Neural crest cell (in vitro differentiated cells): ENCODE measurements around the gene ZNF443. TPM values are rescaled to one million over a fixed set of nuclear protein-coding genes. Genes with fewer than 3 reads are reported as not detected.
"Not testable (repeated sequence)": the region's sequence is repeated elsewhere in the genome, so short reads cannot be mapped to it uniquely, and the experiment has no call there.

Experiments used
- DNase-seq: peaks from one replicate; pipeline ENCODE4 v3.0.0; 2021; ENCODE audit warnings: low read depth, mixed read lengths, low spot score
- H3K27ac Mint-ChIP-seq: one replicate; pipeline ENCODE4 v1.8.0; 2021; ENCODE audit warnings: mild to moderate bottlenecking, mixed read lengths; ENCODE audit not compliant: unreplicated experiment
- H3K27me3 Mint-ChIP-seq: 2 replicates; pipeline ENCODE4 v1.8.0; 2021; ENCODE audit warnings: low read depth, mild to moderate bottlenecking, mixed read lengths
- H3K36me3 Mint-ChIP-seq: 2 replicates; pipeline ENCODE4 v1.8.0; 2021; ENCODE audit warnings: low read depth, mild to moderate bottlenecking, mixed read lengths
- H3K4me1 Mint-ChIP-seq: 2 replicates; pipeline ENCODE4 v1.8.0; 2021; ENCODE audit warnings: mixed read lengths
- H3K4me3 Mint-ChIP-seq: one replicate; pipeline ENCODE4 v1.8.0; 2021; ENCODE audit warnings: mild to moderate bottlenecking, mixed read lengths
- H3K9me3 Mint-ChIP-seq: 2 replicates; pipeline ENCODE4 v1.8.0; 2021; ENCODE audit warnings: mixed read lengths
- CTCF ChIP-seq: fragments of 200-600 bp; sonication (generic); conservative IDR thresholded peaks from 2 replicates; pipeline ENCODE4 v1.5.0; 2021; ENCODE audit warnings: antibody characterized with exemption, mild to moderate bottlenecking
- total RNA-seq: library from RNA; stranded (reverse); gene quantifications from 2 replicates; pipeline ENCODE4 v1.2.1, GENCODE V29; 2021

Gene ZNF443
- total RNA-seq, 1 donor from 2014 or later, result 9.9 TPM

DNA sequence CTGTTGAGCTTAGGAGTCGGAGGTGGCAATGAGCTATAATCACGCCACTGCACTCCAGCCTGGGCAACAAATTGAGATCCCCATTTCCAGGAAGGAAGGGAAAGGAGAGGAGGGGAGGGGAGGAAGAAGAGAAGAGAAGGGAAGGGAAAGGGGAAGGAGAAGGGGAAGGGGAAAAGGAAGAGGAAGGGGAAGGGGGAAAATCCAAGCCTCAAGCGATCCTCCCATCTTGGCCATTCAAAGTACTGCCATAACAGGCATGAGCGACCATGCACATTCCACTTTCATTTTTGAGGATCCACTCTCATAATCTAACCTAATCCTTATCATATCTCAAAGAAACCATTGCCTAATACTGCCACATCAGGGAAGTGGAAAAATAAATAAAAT, 14.9 kb downstream of the ZNF443 start:
- Mint-ChIP-seq H3K27me3 (no peaks in the 10 kb centered on the region), H3K9me3 (peaks cover 22% of the 10 kb centered on the region), H3K4me1 (no peaks in the 10 kb centered on the region), H3K36me3 (peaks cover 80% of the 10 kb centered on the region), H3K4me3 (no peak overlapping the region), H3K27ac (no peak overlapping the region)
- no peak for TF ChIP-seq CTCF
- DNase-seq, result no peak

- peaks cover 17% of the 10 kb centered on the region for H3K9me3 Mint-ChIP-seq
- no peak for TF ChIP-seq CTCF
- H3K4me3 Mint-ChIP-seq, result no peak overlapping the region
- peaks cover 78% of the 10 kb centered on the region for H3K36me3 Mint-ChIP-seq
- no peaks in the 10 kb centered on the region for H3K27me3 Mint-ChIP-seq
- no peaks in the 10 kb centered on the region for H3K4me1 Mint-ChIP-seq
- no peak overlapping the region for H3K27ac Mint-ChIP-seq
- no peak for DNase-seq
Measured at GRCh38 chr19:12425236-12425887, 15.5 kb downstream of the ZNF443 start.

DNA sequence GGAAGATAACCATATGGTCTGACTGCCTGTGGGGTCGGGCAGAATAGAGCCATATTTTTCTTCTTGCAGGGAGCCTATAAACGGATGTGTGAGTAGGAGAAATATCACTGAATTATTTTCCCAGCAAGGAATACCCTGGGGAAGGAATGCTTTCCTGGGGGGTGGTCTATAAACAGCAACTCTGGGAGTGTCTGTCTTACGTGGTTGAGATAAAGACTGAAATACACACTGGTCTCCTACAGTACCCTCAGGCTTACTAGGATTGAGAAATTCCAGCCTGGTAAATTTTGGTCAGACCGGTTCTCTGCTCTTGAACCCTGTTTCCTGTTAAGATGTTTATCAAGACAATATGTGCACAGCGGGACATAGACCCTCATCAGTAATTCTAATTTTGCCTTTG, 23.5 kb downstream of the ZNF443 start:
- H3K9me3 Mint-ChIP-seq, result peaks cover 25% of the 10 kb centered on the region

DNA sequence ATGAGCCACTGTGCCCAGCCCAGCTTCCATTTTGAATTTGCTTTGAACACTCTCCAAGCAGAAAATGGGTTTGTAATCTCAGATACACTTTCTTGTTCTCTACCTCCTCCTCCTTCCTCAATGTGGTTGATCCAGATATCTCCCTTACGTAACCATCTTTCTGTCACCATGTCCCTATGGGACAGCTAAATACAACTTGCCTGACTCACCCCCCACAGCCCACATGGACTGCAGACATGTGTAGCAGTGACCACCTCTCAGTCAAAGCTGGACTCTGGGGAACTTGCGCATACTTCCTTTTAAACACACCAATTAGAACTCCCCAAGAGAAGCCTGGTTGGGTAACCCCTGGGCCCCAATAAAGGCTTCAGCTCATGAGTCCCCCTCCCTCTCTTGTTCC, 28.9 kb downstream of the ZNF443 start:
- no peak for TF ChIP-seq CTCF
- H3K4me1 Mint-ChIP-seq, result no peaks in the 10 kb centered on the region
- peaks cover 35% of the 10 kb centered on the region for H3K36me3 Mint-ChIP-seq
- DNase-seq, result no peak
- no peak overlapping the region for H3K4me3 Mint-ChIP-seq
- H3K27ac Mint-ChIP-seq, result peak overlapping the region; percentile 58
- peaks cover 21% of the 10 kb centered on the region for H3K9me3 Mint-ChIP-seq
- no peaks in the 10 kb centered on the region for H3K27me3 Mint-ChIP-seq

More for the DNA sequence above, 23.5 kb downstream of the ZNF443 start:
- peaks cover 69% of the 10 kb centered on the region for H3K36me3 Mint-ChIP-seq
- H3K4me1 Mint-ChIP-seq, H3K27ac Mint-ChIP-seq, H3K27me3 Mint-ChIP-seq, H3K4me3 Mint-ChIP-seq, DNase-seq: not testable (repeated sequence)

DNA sequence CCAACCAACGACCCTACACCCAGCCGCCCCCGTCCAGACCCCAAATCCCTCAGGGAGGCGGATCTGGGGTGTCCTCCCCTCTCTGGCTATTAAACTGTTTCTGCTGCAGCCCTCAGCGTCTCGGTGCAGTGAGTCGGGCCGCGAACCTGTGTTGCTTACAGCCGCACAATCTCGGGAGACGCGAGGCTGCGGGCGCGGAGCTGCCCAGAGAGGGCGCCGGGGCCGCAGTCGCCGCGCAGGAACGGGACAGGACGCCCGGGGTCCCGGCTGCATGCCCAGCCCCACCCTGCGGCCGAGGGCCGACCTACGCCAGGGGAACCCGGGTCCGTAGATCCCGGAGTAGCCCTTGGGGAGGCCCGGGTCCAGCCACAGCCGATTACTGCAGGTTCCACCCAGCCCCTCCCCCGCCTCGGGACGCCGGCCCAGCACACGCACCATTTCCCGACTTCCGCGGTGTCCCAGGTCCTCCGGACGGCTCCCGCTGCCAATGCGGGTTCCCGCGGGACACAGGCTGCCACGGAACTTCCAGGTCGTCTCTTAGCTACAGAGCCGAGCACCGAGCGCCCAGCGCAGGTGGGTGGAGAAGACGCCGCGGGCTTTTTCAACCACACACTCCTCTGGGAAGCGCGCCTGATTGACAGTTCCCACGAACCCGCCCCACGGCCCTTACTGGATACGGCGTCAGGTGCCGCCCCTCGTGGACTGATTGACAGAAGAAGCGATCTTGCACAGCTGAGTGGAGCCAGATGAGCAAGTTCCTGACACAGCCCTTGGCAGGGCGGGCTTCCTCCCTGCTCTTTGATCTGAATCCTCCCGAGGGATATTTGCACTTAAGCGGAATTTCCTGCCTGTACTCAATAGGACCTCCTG, 40.0 kb downstream of the ZNF443 start, which contains the start of gene ZNF799:
Gene ZNF799, minus strand, starts transcription at position 639 of the 870 bp plus-strand sequence. Its CDS starts 201 bp downstream, at position 438.
- peak; percentile 84 for DNase-seq
- H3K9me3 Mint-ChIP-seq, result peaks cover 11% of the 10 kb centered on the region
- peak within 1 kb of the TSS; percentile 62 for H3K27ac Mint-ChIP-seq
- TF ChIP-seq CTCF, result peak; percentile 38
- H3K27me3 Mint-ChIP-seq, result no peaks in the 10 kb centered on the region
- peaks cover 14% of the 10 kb centered on the region for H3K36me3 Mint-ChIP-seq
- H3K4me1 Mint-ChIP-seq, result peaks cover 12% of the 10 kb centered on the region
- peak within 1 kb of the TSS; percentile 97 for H3K4me3 Mint-ChIP-seq

DNA sequence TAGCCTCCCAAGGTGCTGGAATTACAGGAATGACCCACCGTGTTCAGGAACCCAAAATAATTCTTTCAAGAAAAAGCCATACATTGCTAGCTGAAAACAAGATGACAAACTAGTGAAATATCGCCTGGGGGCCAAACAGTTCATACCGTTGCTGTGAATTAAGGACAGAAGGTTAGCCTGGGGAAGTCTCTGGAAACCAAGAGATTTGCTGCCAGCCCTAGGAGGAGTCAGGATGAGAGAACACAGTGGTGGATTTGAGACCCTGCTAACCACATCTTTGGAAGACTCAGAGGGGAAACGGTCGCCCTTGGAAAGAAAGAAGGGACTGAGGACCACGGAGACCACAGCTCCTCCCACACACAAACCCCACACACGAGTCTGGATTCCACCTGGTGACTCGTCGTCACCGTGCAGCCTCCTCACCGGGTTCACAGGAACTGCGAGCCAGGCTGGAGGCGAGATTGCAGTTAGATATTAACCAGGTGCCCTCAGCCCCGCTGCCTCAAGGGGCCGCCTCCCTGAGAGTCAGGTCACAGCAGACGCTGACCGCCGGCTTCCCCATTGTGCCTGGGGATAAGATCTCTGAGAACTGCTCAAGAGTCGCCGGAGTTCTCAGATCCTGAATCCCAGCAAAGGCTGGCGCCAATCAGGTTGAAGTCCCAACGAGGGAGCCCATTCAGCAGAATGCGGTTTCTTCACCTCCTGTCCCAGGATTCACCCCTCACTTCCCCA, 40.8 kb downstream of the ZNF443 start:
- Mint-ChIP-seq H3K4me3 (peak overlapping the region; percentile 96), H3K4me1 (peaks cover 12% of the 10 kb centered on the region), H3K36me3 (peaks cover 11% of the 10 kb centered on the region), H3K27ac (peak overlapping the region; percentile 43)
- H3K9me3 Mint-ChIP-seq, DNase-seq, H3K27me3 Mint-ChIP-seq: not testable (repeated sequence)

- not testable (repeated sequence) for H3K4me1 Mint-ChIP-seq, H3K4me3 Mint-ChIP-seq, H3K27ac Mint-ChIP-seq, H3K27me3 Mint-ChIP-seq, DNase-seq
- Mint-ChIP-seq H3K9me3 (peaks cover 22% of the 10 kb centered on the region), H3K36me3 (peaks cover 72% of the 10 kb centered on the region)
Measured at GRCh38 chr19:12391148-12391547, 49.7 kb downstream of the ZNF443 start.

- H3K9me3 Mint-ChIP-seq, result peaks cover 16% of the 10 kb centered on the region
- not testable (repeated sequence) for H3K27me3 Mint-ChIP-seq, DNase-seq, H3K4me1 Mint-ChIP-seq, H3K4me3 Mint-ChIP-seq, H3K27ac Mint-ChIP-seq
- H3K36me3 Mint-ChIP-seq, result peaks cover 52% of the 10 kb centered on the region
Measured at GRCh38 chr19:12386365-12386764, 54.5 kb downstream of the ZNF443 start.
